ENCODE measurements around the gene S100A1.

DNA sequence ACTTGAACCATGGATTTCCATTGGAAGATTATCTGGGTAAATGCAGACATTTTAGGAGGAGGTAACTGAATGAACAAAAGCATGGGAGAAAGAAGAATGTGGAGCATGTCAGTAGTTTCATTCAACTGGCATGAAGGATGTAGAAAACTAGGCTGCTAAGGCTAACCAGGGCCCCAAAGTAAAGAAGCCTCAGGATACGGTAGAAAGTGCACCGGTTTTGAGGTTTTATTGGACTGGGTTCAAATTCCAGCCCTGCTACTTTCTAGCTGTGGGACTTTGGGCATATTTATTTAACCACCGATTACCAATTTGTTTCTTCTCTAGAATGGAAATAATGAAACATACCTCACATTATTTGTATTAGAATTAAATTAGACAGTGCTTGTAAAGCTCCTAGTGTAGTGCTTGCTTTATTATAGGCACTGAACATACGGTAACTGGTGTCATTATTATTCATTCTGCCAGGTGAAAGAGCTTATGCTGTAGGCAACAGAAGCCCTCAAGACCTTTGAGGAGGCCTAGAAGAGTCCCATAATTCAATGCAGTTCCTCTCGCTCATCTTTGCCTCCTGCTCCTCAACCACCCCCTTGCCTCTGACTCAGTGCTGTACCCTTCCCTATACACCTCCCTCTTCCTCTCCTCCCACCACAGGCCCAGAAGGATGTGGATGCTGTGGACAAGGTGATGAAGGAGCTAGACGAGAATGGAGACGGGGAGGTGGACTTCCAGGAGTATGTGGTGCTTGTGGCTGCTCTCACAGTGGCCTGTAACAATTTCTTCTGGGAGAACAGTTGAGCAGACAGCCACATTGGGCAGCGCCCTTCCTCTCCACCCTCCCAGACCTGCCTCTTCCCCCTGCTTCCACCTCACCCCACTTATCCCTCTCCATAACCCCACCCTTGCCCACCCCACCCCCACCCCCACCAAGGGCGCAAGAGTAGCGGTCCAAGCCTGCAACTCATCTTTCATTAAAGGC, 3.1 kb downstream of the S100A1 start:
- TF ChIP-seq, protein P1, sequence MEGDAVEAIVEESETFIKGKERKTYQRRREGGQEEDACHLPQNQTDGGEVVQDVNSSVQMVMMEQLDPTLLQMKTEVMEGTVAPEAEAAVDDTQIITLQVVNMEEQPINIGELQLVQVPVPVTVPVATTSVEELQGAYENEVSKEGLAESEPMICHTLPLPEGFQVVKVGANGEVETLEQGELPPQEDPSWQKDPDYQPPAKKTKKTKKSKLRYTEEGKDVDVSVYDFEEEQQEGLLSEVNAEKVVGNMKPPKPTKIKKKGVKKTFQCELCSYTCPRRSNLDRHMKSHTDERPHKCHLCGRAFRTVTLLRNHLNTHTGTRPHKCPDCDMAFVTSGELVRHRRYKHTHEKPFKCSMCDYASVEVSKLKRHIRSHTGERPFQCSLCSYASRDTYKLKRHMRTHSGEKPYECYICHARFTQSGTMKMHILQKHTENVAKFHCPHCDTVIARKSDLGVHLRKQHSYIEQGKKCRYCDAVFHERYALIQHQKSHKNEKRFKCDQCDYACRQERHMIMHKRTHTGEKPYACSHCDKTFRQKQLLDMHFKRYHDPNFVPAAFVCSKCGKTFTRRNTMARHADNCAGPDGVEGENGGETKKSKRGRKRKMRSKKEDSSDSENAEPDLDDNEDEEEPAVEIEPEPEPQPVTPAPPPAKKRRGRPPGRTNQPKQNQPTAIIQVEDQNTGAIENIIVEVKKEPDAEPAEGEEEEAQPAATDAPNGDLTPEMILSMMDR (conservative IDR thresholded peaks at IDR 0.05; ENCODE audit: low read depth, low read length): no peak
- no peak for TF ChIP-seq EZH2 (IDR thresholded peaks at IDR 0.05; ENCODE audit: low read length, unreplicated experiment)

Data from PC-3 (cell line).